ENCODE measurements around the gene FYN. TPM values are rescaled to one million over a fixed set of nuclear protein-coding genes. Genes with fewer than 3 reads are reported as not detected.

Gene FYN
- total and polyA plus RNA-seq, 2 of the 8 experiments (the other 6 are each of a cell fraction or from before 2014, with no cell fraction given) = 46.8 to 97.2 TPM

DNA sequence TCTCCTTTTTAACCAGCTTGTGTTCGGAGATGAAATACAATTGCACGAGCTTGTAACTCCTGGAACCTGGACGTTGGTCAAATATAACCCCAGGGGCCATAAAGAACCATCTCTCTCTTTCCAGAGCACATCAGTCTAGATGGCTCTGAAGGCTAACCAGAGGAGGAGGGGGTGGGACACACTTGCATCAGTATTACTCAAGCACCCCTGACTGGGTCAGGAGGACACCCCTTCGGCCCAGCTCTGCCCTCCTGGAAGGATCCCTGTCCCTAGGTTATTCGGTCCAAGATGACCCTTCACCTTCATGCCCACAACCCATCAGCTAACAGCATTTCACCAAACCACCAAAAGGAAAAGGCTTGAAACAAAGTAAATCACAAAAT is 67.1 kb downstream of the FYN start:
- H2BK120ac ChIP-seq (replicated peaks; ENCODE audit: low read depth, low read length) = no peak overlapping the region
- no peak overlapping the region for H4K8ac ChIP-seq (ENCODE audit: extremely low read depth, insufficient read depth, low read length)
- H3K9ac ChIP-seq (replicated peaks in 1 of 4; ENCODE audit: extremely low read depth in 1 of 4, low read depth in 3 of 4, low read length in 3 of 4) = no peak overlapping the region
- peaks cover 0 to 1% of the 10 kb centered on the region in 2 experiments for H4K20me1 ChIP-seq (replicated peaks in 1 of 2; ENCODE audit: control insufficient read depth in 1 of 2, insufficient read depth in 2 of 2, low read length in 2 of 2)
- no peak overlapping the region for H3K56ac ChIP-seq (replicated peaks; ENCODE audit: insufficient read length, low read depth, low read length)
- H2AK5ac ChIP-seq (ENCODE audit: low read depth, low read length) = no peak overlapping the region
- H2BK15ac ChIP-seq (ENCODE audit: low read length) = no peak overlapping the region
- H3K23me2 ChIP-seq (ENCODE audit: low read depth, low read length) = no peaks in the 10 kb centered on the region
- H2BK5ac ChIP-seq (ENCODE audit: low read depth, low read length) = no peak overlapping the region
- no peak overlapping the region for H4K5ac ChIP-seq (ENCODE audit: insufficient read length, low read depth, low read length)
- H3K4ac ChIP-seq (replicated peaks; ENCODE audit: insufficient read length, low read depth, low read length) = no peak overlapping the region
- H3K23ac ChIP-seq (ENCODE audit: insufficient read length) = no peak overlapping the region
- H3K27ac ChIP-seq (ENCODE audit: low read depth, low read length) = no peak overlapping the region
- no peak overlapping the region for H3K14ac ChIP-seq (ENCODE audit: insufficient read length)
- no peak overlapping the region for H3K4me3 ChIP-seq (ENCODE audit: extremely low read depth in 1 of 4, insufficient read depth in 2 of 4, low read depth in 3 of 4, low read length in 4 of 4)
- no peak overlapping the region for H3K18ac ChIP-seq (ENCODE audit: extremely low read depth, low read length)
- H2BK12ac ChIP-seq (ENCODE audit: low read depth, low read length) = no peak overlapping the region
- H3K4me2 ChIP-seq (ENCODE audit: insufficient read depth in 1 of 2, low read depth in 2 of 2, low read length in 2 of 2) = no peak overlapping the region
- CTCF ChIA-PET (ENCODE audit: partially characterized antibody) = interaction anchor here (0.7 to 2.1 kb wide), 10 partner anchors 12 to 204 kb away, joined by 3 to 9 read pairs (median 4); no protein-coding TSS in a partner anchor
- no peaks in the 10 kb centered on the region; the same call in 1 of the 2 replicates for H3K79me1 ChIP-seq (ENCODE audit: low read depth, low read length)
- H2BK20ac ChIP-seq (ENCODE audit: low read length) = no peak overlapping the region
- TF ChIP-seq FOSL1 (IDR thresholded peaks at IDR 0.05; ENCODE audit: insufficient read depth, low read depth, low read length) = no peak
- TF ChIP-seq SP1 (IDR thresholded peaks at IDR 0.05; ENCODE audit: low read depth, low read length) = no peak
- TF ChIP-seq, protein P1, sequence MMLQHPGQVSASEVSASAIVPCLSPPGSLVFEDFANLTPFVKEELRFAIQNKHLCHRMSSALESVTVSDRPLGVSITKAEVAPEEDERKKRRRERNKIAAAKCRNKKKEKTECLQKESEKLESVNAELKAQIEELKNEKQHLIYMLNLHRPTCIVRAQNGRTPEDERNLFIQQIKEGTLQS (IDR thresholded peaks at IDR 0.05; ENCODE audit: insufficient read depth, low read depth, low read length) = no peak
- no peak for TF ChIP-seq HDAC2 (IDR thresholded peaks at IDR 0.05; ENCODE audit: borderline replicate concordance in 1 of 2, low read depth in 2 of 2, low read length in 2 of 2)
- no peak for TF ChIP-seq SIRT6 (IDR thresholded peaks at IDR 0.05; ENCODE audit: low read length)
- TF ChIP-seq JUND (IDR thresholded peaks at IDR 0.05; ENCODE audit: low read length) = no peak
- TF ChIP-seq TAF7 (optimal IDR thresholded peaks at IDR 0.05; ENCODE audit: borderline replicate concordance, low read depth, low read length) = no peak
- TF ChIP-seq TCF12 (IDR thresholded peaks at IDR 0.05; ENCODE audit: low read depth, low read length) = no peak
- TF ChIP-seq SUZ12 (IDR thresholded peaks at IDR 0.05; ENCODE audit: low read length) = no peak
- no peak for TF ChIP-seq ASH2L (IDR thresholded peaks at IDR 0.05; ENCODE audit: low read length)
- no peak for TF ChIP-seq YY1 (IDR thresholded peaks at IDR 0.05; ENCODE audit: low read depth, low read length)
- no peak for TF ChIP-seq JUN (IDR thresholded peaks at IDR 0.05; ENCODE audit: low read depth, low read length)
- no peak for TF ChIP-seq RFX5 (IDR thresholded peaks at IDR 0.05; ENCODE audit: borderline replicate concordance, low read depth, low read length)
- no peak for TF ChIP-seq CTBP2 (IDR thresholded peaks at IDR 0.05; ENCODE audit: borderline replicate concordance, insufficient read depth, insufficient read length, low read length)
- H3K27me3 ChIP-seq (replicated peaks in 1 of 4; ENCODE audit: control insufficient read depth in 3 of 4, extremely low read depth in 1 of 4, insufficient read depth in 3 of 4, low read length in 3 of 4) = no peaks in the 10 kb centered on the region
- 86% methylated on average over 5 of the region's 5 CpGs; no CpG with 5 or more reads in 1 of the 2 experiments for WGBS, 2 experiments (ENCODE audit: extremely low coverage in 1 of 2, insufficient coverage in 1 of 2, insufficient read length in 1 of 2, insufficient replicate concordance in 2 of 2, low coverage in 1 of 2, low lambda C conversion rate in 2 of 2, missing lambda C conversion rate in 1 of 2)
- POLR2A ChIA-PET (ENCODE audit: partially characterized antibody) = interaction anchor here (1.1 to 1.3 kb wide), 2 partner anchors 27 to 67 kb away, joined by 4 to 5 read pairs; partner anchors contain the start of gene FYN
- H3K9me3 ChIP-seq (ENCODE audit: insufficient read depth in 2 of 2, low read depth in 1 of 2, low read length in 1 of 2) = no peaks in the 10 kb centered on the region
- H3K36me3 ChIP-seq (ENCODE audit: control insufficient read depth in 2 of 4, insufficient read depth in 4 of 4, low read length in 3 of 4) = no peaks in the 10 kb centered on the region
- no peak overlapping the region for H2AFZ ChIP-seq (ENCODE audit: low read length)
- peaks cover 0 to 4% (median 0%) of the 10 kb centered on the region in 4 experiments; a peak in 2 of 7 replicates for H3K4me1 ChIP-seq (replicated peaks in 1 of 4; ENCODE audit: control insufficient read depth in 3 of 4, insufficient read depth in 4 of 4, low read length in 3 of 4)
- H3K79me2 ChIP-seq (ENCODE audit: control insufficient read depth in 1 of 2, insufficient read depth in 2 of 2, low read length in 2 of 2) = 0 out of 4 replicates have a peak, but pooled peaks cover 0 to 7% of the 10 kb centered on the region in 2 experiments
- DNase-seq (ENCODE audit: low read depth in 1 of 2, low spot score in 2 of 2) (no peak), FAIRE-seq (no peak)
- H4K91ac ChIP-seq (replicated peaks; ENCODE audit: insufficient read length, low read length) = no peak overlapping the region
